Neuronal stem cell (in vitro differentiated cells): ENCODE results near the gene RAB5A.

Source experiments
- DNase-seq: peaks from one replicate; pipeline ENCODE4 v3.0.0-alpha.2; 2013; ENCODE audit warnings: low spot score
- H2AFZ ChIP-seq: one replicate; pipeline ENCODE4 v1.6.1; 2013; ENCODE audit warnings: mild to moderate bottlenecking, low read length, inconsistent platforms
- H2AK5ac ChIP-seq: 2 replicates; pipeline ENCODE4 v1.6.1; 2013; ENCODE audit warnings: low read depth, mild to moderate bottlenecking, inconsistent platforms, low read length, moderate library complexity, mixed read lengths
- H2BK120ac ChIP-seq: 2 replicates; pipeline ENCODE4 v1.6.1; 2013; ENCODE audit warnings: low read depth, mild to moderate bottlenecking, inconsistent platforms, low read length, moderate library complexity, mixed read lengths
- H2BK12ac ChIP-seq: one replicate; pipeline ENCODE4 v1.6.1; 2013; ENCODE audit warnings: low read length, inconsistent platforms
- H2BK15ac ChIP-seq: 2 replicates; pipeline ENCODE4 v1.6.1; 2013; ENCODE audit warnings: mild to moderate bottlenecking, low read length, inconsistent platforms, mixed read lengths
- H2BK5ac ChIP-seq: one replicate; pipeline ENCODE4 v1.6.1; 2013; ENCODE audit warnings: inconsistent platforms, mild to moderate bottlenecking, low read length, moderate library complexity
- H3K14ac ChIP-seq: one replicate; pipeline ENCODE4 v1.6.1; 2013; ENCODE audit warnings: low read length, inconsistent platforms
- H3K18ac ChIP-seq: 2 replicates; pipeline ENCODE4 v1.6.1; 2013; ENCODE audit warnings: low read length, inconsistent platforms
- H3K23ac ChIP-seq: 2 replicates; pipeline ENCODE4 v1.6.1; 2013; ENCODE audit warnings: low read depth, mild to moderate bottlenecking, mixed read lengths, low read length, inconsistent platforms; ENCODE audit not compliant: poor library complexity
- H3K27ac ChIP-seq: replicated peaks from 3 replicates; pipeline ENCODE4 v1.5.1; 2013; ENCODE audit warnings: low read length, inconsistent platforms
- H3K27me3 ChIP-seq, 3 experiments: 2 replicates each; pipeline ENCODE4 v1.6.1; 2013; ENCODE audit warnings: low read length in 3 of 3, mild to moderate bottlenecking in 2 of 3, inconsistent platforms in 1 of 3, low read depth in 1 of 3, mixed read lengths in 1 of 3, moderate library complexity in 1 of 3; ENCODE audit not compliant: control insufficient read depth in 3 of 3, insufficient read depth in 3 of 3
- H3K36me3 ChIP-seq, 2 donors: replicated peaks in 1 of 2; 2 replicates each; pipeline ENCODE4 v1.6.1; 2013; ENCODE audit warnings: low read length in 2 of 2; ENCODE audit not compliant: control insufficient read depth in 2 of 2, insufficient read depth in 2 of 2
- H3K4ac ChIP-seq: 2 replicates; pipeline ENCODE4 v1.6.1; 2013; ENCODE audit warnings: inconsistent platforms, mild to moderate bottlenecking, low read length, moderate library complexity
- H3K4me1 ChIP-seq, 2 donors: 1 replicate in 1 of 2; 2 replicates in 1 of 2; pipeline ENCODE4 v1.6.1; 2013; ENCODE audit warnings: low read length in 2 of 2, low read depth in 1 of 2; ENCODE audit not compliant: control insufficient read depth in 2 of 2, insufficient read depth in 1 of 2
- H3K4me2 ChIP-seq: one replicate; pipeline ENCODE4 v1.6.1; 2013; ENCODE audit warnings: mild to moderate bottlenecking, low read length, inconsistent platforms; ENCODE audit not compliant: insufficient read depth, poor library complexity, severe bottlenecking
- H3K4me3 ChIP-seq, 2 donors: 2 replicates each; pipeline ENCODE4 v1.5.1; 2013; ENCODE audit warnings: low read length in 2 of 2, mild to moderate bottlenecking in 2 of 2, inconsistent platforms in 1 of 2, moderate library complexity in 1 of 2
- H3K79me1 ChIP-seq: one replicate; pipeline ENCODE4 v1.6.1; 2013; ENCODE audit warnings: low read depth, mild to moderate bottlenecking, inconsistent platforms, low read length, moderate library complexity
- H3K9ac ChIP-seq: one replicate; pipeline ENCODE4 v1.6.1; 2013; ENCODE audit warnings: mild to moderate bottlenecking, low read depth, low read length, inconsistent platforms; ENCODE audit not compliant: poor library complexity
- H3K9me3 ChIP-seq, 2 donors: replicated peaks in 1 of 2; 2 replicates each; pipeline versions ENCODE3 to v1.6.1; 2013; ENCODE audit warnings: low read length in 2 of 2, mild to moderate bottlenecking in 2 of 2, inconsistent platforms in 1 of 2, low read depth in 1 of 2, mixed read lengths in 1 of 2, moderate library complexity in 1 of 2; ENCODE audit not compliant: control insufficient read depth in 2 of 2, insufficient read depth in 1 of 2
- H4K8ac ChIP-seq: one replicate; pipeline ENCODE4 v1.6.1; 2013; ENCODE audit warnings: low read depth, mild to moderate bottlenecking, inconsistent platforms, low read length, moderate library complexity
- H4K91ac ChIP-seq: one replicate; pipeline ENCODE4 v1.6.1; 2013; ENCODE audit warnings: low read length, low read depth, mild to moderate bottlenecking, inconsistent platforms; ENCODE audit not compliant: poor library complexity
- WGBS, 2 donors: extraction: QIAGEN DNeasy Blood & Tissue Kit; methylation state at CpG; one replicate each; pipeline ENCODE4 v1.1.7; 2013; ENCODE audit warnings: missing lambda C conversion rate in 2 of 2, mixed read lengths in 1 of 2; ENCODE audit not compliant: insufficient read length in 2 of 2, insufficient replicate concordance in 1 of 2; ENCODE audit errors: extremely low coverage in 2 of 2; 5-methylcytosine and 5-hydroxymethylcytosine counted together

RAB5A gene

GRCh38 chr3:19931767-19932188, 15.1 kb upstream of the RAB5A start:
- no peak for DNase-seq
- no peak overlapping the region for H3K27ac ChIP-seq
- no peak overlapping the region for H2AK5ac ChIP-seq
- no peak overlapping the region for H3K9ac ChIP-seq
- no peak overlapping the region for H4K91ac ChIP-seq
- no peak overlapping the region for H2BK15ac ChIP-seq
- peaks cover 0 to 5% of the 10 kb centered on the region in 2 donors for H3K4me1 ChIP-seq
- no peak overlapping the region for H2BK12ac ChIP-seq
- no peaks in the 10 kb centered on the region for H3K36me3 ChIP-seq
- no peak overlapping the region for H4K8ac ChIP-seq
- H3K4me2 ChIP-seq, result no peak overlapping the region
- no peak overlapping the region for H2BK120ac ChIP-seq
- no CpG with 5 or more reads among the region's 1 CpG for WGBS, 2 donors
- H3K14ac ChIP-seq, result no peak overlapping the region
- H3K18ac ChIP-seq, result no peak overlapping the region
- no peak overlapping the region for H3K23ac ChIP-seq
- no peaks in the 10 kb centered on the region for H3K79me1 ChIP-seq
- H3K4ac ChIP-seq, result no peak overlapping the region
- H3K4me3 ChIP-seq, result no peak overlapping the region
- no peak overlapping the region for H2BK5ac ChIP-seq
- H3K9me3 ChIP-seq, result no peaks in the 10 kb centered on the region
- no peaks in the 10 kb centered on the region for H3K27me3 ChIP-seq
- no peak overlapping the region for H2AFZ ChIP-seq

- Histone ChIP-seq H3K4me2 (no peak overlapping the region), H3K9me3 (no peaks in the 10 kb centered on the region), H3K36me3 (no peaks in the 10 kb centered on the region), H3K79me1 (no peaks in the 10 kb centered on the region), H4K8ac (no peak overlapping the region), H3K4me1 (peaks cover 0 to 5% of the 10 kb centered on the region in 2 donors), H3K27ac (no peak overlapping the region), H2BK15ac (no peak overlapping the region), H2AK5ac (no peak overlapping the region), H4K91ac (no peak overlapping the region), H3K23ac (no peak overlapping the region), H3K27me3 (no peaks in the 10 kb centered on the region), H2BK5ac (no peak overlapping the region), H2BK120ac (no peak overlapping the region), H3K4me3 (no peak overlapping the region), H3K14ac (no peak overlapping the region), H3K18ac (no peak overlapping the region), H3K9ac (no peak overlapping the region), H3K4ac (no peak overlapping the region), H2AFZ (no peak overlapping the region), H2BK12ac (no peak overlapping the region)
- WGBS, 2 donors, result no CpG with 5 or more reads among the region's 2 CpGs
- no peak for DNase-seq
These were observed 14.5 kb upstream of the RAB5A start for GRCh38 chr3:19932422-19932821.

GRCh38 chr3:19934098-19934566, 12.8 kb upstream of the RAB5A start, which contains the start of gene EFHB:
EFHB (minus strand) TSS chr3:19934217; CDS start chr3:19934018, 199 bp downstream.
- Histone ChIP-seq H3K79me1 (no peaks in the 10 kb centered on the region), H4K91ac (no peak within 1 kb of the TSS), H2BK120ac (no peak within 1 kb of the TSS), H4K8ac (no peak within 1 kb of the TSS), H2BK5ac (no peak within 1 kb of the TSS), H3K27me3 (no peaks in the 10 kb centered on the region), H3K36me3 (no peaks in the 10 kb centered on the region), H2BK12ac (no peak within 1 kb of the TSS), H2AFZ (peak within 1 kb of the TSS; percentile 79), H3K14ac (no peak within 1 kb of the TSS), H3K27ac (no peak within 1 kb of the TSS), H3K18ac (peak within 1 kb of the TSS; percentile 35), H3K9ac (no peak within 1 kb of the TSS), H2AK5ac (no peak within 1 kb of the TSS), H3K4me3 (no peak within 1 kb of the TSS), H2BK15ac (peak within 1 kb of the TSS; percentile 62), H3K4ac (no peak within 1 kb of the TSS), H3K4me1 (peaks cover 0 to 5% of the 10 kb centered on the region in 2 donors), H3K9me3 (no peaks in the 10 kb centered on the region), H3K23ac (no peak within 1 kb of the TSS), H3K4me2 (no peak within 1 kb of the TSS)
- peak; percentile 50 for DNase-seq
- WGBS, 2 donors, result no CpG with 5 or more reads among the region's 5 CpGs

DNA sequence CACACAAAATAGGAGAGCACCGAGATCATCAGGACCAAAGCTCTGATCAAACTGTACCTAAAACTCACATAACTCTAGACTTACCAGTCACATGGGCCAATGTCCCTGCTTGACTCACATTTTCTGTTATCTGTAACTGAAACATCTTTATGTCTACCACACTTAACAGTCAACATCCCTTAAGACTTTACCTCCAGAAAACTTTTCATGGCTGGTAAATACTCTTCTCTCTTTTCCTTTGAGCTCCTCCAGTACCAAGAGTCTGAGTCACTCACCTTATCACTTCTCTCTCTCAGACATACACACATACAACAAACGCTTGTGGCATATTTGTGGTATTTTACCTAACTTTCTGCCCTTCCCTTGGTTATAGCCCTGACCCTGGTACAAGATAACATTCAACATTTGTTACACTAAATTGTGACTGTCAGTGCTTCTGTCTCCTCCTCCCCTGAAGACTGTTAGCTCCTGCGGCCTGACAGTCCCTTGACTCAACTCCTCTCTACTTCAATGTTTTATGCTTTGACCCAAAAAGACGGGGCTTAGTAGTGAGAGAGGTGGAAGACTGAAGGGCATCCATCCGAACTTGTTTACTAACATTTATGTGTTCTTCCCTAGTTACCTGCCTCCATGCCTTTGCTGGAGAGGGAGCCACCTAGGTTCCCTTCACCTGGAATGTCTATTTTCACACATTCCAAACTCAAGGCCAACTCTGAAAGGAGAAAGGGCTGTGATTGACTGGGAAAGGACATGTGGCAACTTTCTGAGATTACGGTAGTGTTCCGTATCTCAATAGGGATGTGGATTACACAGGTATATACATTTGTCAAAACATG, 9.2 kb upstream of the RAB5A start:
- Histone ChIP-seq H3K23ac (no peak overlapping the region), H3K27me3 (no peaks in the 10 kb centered on the region), H2BK120ac (no peak overlapping the region), H3K4me3 (no peak overlapping the region), H3K14ac (no peak overlapping the region), H4K91ac (no peak overlapping the region), H2AFZ (no peak overlapping the region), H2BK5ac (no peak overlapping the region), H3K36me3 (no peaks in the 10 kb centered on the region), H2BK12ac (no peak overlapping the region), H3K79me1 (no peaks in the 10 kb centered on the region), H2AK5ac (no peak overlapping the region), H3K4me2 (no peak overlapping the region), H3K4ac (no peak overlapping the region), H3K9ac (no peak overlapping the region), H3K4me1 (peaks cover 0 to 3% of the 10 kb centered on the region in 2 donors), H2BK15ac (no peak overlapping the region), H3K27ac (no peak overlapping the region), H4K8ac (no peak overlapping the region), H3K18ac (no peak overlapping the region), H3K9me3 (no peaks in the 10 kb centered on the region)
- no CpG with 5 or more reads among the region's 7 CpGs for WGBS, 2 donors
- DNase-seq, result no peak
